Neutrophil (primary cell): ENCODE results near the gene CLDN34.

Experiments used
- H3K27ac ChIP-seq: fragments of 200-600 bp; sonication (generic); 2 replicates; pipeline ENCODE4 v1.5.1; 2016; ENCODE audit warnings: mild to moderate bottlenecking, moderate library complexity
- H3K27me3 ChIP-seq: fragments of 200-600 bp; sonication (generic); 2 replicates; pipeline ENCODE4 v1.6.0; 2016; ENCODE audit warnings: mild to moderate bottlenecking
- H3K36me3 ChIP-seq: fragments of 200-600 bp; sonication (generic); 2 replicates; pipeline ENCODE4 v1.5.1; 2017
- H3K4me1 ChIP-seq, 2 experiments: fragments of 200-600 bp in 1 of 2; sonication (generic) in 1 of 2; 1 replicate in 1 of 2; 2 replicates in 1 of 2; pipeline versions ENCODE4 v1.5.1 to v1.6.1; 2013 to 2016; ENCODE audit warnings: low read depth in 1 of 2, low read length in 1 of 2, mild to moderate bottlenecking in 1 of 2, moderate library complexity in 1 of 2; ENCODE audit not compliant: control insufficient read depth in 1 of 2, insufficient read depth in 1 of 2
- H3K4me3 ChIP-seq, 2 experiments: fragments of 200-600 bp in 1 of 2; sonication (generic) in 1 of 2; 1 replicate in 1 of 2; 2 replicates in 1 of 2; pipeline ENCODE4 v1.5.1; 2013 to 2016; ENCODE audit warnings: low read depth in 1 of 2, low read length in 1 of 2, mild to moderate bottlenecking in 1 of 2, moderate library complexity in 1 of 2
- H3K9me3 ChIP-seq: fragments of 200-600 bp; sonication (generic); 2 replicates; pipeline ENCODE4 v1.5.1; 2016
- CTCF ChIP-seq: fragments of 200-600 bp; sonication (generic); IDR thresholded peaks from 2 replicates; pipeline ENCODE4 v1.5.1; 2016; ENCODE audit warnings: antibody characterized with exemption

Gene CLDN34

DNA sequence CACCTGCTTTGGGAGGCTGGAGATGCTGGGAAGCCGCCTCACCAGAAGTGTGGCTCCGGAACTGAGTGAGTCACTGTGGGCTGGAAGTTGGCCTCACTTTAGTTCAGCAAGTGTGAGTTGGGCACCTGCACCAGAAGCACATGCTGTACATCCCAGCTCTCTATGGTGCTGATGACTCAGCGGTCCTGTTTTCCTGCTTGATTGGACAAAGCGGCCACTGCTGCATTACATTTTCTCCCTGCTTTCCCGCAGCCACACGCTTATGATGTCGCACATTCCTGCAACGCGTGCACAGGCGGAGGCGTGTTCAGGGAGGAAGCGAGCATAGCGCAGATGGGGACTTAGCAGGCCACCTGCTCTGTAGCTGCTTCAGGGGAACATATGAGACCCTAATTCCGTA, 26.7 kb upstream of the CLDN34 start:
- peaks cover 11% of the 10 kb centered on the region for H3K27me3 ChIP-seq
- H3K36me3 ChIP-seq: no peaks in the 10 kb centered on the region
- TF ChIP-seq CTCF: no peak
- H3K4me3 ChIP-seq: no peak overlapping the region
- H3K9me3 ChIP-seq: no peaks in the 10 kb centered on the region
- H3K27ac ChIP-seq: no peak overlapping the region
- H3K4me1 ChIP-seq: no peaks in the 10 kb centered on the region

DNA sequence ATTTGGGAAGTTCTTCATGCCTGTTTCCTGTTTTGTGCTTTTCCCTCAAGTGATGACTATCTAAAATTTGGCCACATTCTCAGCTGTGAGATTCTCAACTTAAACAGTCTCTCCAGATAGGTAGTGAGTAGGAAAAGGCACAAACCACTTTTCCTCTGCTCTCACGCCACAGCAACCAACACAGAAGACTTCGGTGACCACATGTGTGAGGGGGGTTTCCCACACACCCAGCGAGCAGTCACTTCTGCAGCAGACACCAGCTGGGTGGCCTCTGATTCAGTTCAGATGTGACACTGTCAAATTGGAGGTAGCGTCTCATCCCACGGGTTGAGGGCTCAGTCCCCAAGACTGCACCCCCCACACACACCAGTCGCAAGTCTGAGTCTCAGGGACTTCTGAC, 25.1 kb upstream of the CLDN34 start:
- Histone ChIP-seq H3K4me1 (no peaks in the 10 kb centered on the region), H3K4me3 (no peak overlapping the region), H3K27me3 (peaks cover 11% of the 10 kb centered on the region), H3K36me3 (no peaks in the 10 kb centered on the region), H3K9me3 (no peaks in the 10 kb centered on the region), H3K27ac (no peak overlapping the region)
- no peak for TF ChIP-seq CTCF

DNA sequence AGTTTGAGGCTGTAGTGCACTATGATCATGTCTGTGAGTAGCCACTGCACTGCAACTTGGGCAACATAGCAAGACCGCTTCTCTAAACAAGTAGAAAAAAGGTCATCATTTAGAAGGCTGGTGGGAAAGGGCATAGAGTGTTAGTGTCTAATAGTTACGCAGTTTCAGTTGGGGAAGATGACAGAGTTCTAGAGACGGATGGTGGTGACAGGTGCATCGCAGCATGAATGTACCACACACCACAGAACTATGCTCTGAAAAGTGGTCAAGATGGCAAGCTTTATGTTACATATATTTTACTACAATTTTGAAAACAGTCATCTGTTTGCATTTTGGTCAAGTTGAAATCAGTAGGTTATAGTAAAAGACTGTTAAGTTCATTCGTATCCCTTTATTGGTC, 23.7 kb upstream of the CLDN34 start:
- Histone ChIP-seq H3K9me3 (no peaks in the 10 kb centered on the region), H3K4me1 (no peaks in the 10 kb centered on the region), H3K27ac (no peak overlapping the region), H3K27me3 (peaks cover 11% of the 10 kb centered on the region), H3K36me3 (no peaks in the 10 kb centered on the region), H3K4me3 (no peak overlapping the region)
- no peak for TF ChIP-seq CTCF

DNA sequence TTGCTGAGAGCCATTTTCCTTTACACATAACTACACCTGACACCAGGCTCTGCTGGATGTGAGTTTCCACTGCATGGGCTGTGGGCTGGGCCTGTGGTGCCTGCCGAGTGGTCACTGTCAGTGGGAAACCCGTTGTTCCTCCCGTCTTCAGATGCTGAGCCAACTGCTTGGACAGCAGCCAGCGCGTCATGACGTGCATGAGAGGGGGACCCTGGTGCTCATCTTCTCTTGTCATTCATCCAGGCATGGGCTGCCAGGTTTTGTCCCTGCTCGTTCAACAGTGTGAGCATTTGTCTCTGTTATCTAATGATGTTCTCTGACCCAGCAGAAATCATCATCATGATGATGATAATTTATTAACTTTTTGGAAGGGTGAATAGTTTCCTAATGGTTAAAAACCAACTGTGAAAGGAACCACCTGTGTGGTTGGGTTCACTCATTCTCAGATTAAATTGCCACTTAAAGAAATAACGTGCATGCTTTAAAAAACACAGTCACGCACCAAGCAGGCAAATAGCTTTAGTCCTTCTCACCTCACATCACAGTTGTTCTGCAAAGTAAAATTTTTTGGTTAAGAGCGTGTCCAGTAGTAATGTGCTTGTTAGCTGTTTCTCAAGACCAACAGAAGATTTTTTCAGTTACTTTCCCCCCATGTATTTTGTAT, 19.9 kb upstream of the CLDN34 start:
- Histone ChIP-seq H3K27me3 (no peaks in the 10 kb centered on the region), H3K9me3 (no peaks in the 10 kb centered on the region), H3K36me3 (no peaks in the 10 kb centered on the region), H3K4me1 (no peaks in the 10 kb centered on the region), H3K4me3 (no peak overlapping the region), H3K27ac (no peak overlapping the region)
- TF ChIP-seq CTCF: no peak

GRCh38 chrX:9948406-9948805, 18.8 kb upstream of the CLDN34 start:
- no peak overlapping the region for H3K4me3 ChIP-seq
- H3K27me3 ChIP-seq: no peaks in the 10 kb centered on the region
- no peaks in the 10 kb centered on the region for H3K9me3 ChIP-seq
- TF ChIP-seq CTCF: no peak
- H3K4me1 ChIP-seq: no peaks in the 10 kb centered on the region
- no peaks in the 10 kb centered on the region for H3K36me3 ChIP-seq
- no peak overlapping the region for H3K27ac ChIP-seq

DNA sequence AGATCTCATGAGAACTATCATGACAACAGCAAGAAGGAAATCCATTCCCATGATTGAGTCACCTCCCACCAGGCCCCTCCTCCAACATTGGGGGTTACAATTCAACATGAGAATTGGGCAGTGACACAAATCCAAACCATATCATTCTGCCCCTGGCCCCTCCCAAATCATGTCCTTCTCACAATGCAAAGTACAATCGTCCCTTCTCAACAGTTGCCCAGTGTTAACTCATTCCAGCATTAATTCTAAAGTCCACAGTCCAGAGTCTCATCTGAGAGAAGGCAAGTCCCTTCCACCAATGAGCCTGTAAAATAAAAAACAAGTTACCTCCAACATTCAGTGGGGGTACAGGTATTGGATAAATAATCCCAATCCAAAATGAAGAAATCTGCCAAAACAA, 14.9 kb upstream of the CLDN34 start:
- no peaks in the 10 kb centered on the region for H3K4me1 ChIP-seq
- H3K36me3 ChIP-seq: no peaks in the 10 kb centered on the region
- H3K4me3 ChIP-seq: no peak overlapping the region
- no peaks in the 10 kb centered on the region for H3K9me3 ChIP-seq
- no peak for TF ChIP-seq CTCF
- no peak overlapping the region for H3K27ac ChIP-seq
- H3K27me3 ChIP-seq: no peaks in the 10 kb centered on the region
